NCI-H2227 (cell line): ENCODE results near the gene UQCRC2.
"Not testable (repeated sequence)": the region's sequence is repeated elsewhere in the genome, so short reads cannot be mapped to it uniquely, and the experiment has no call there.

Experiments
- DNase-seq: peaks from one replicate; lab custom pipeline; 2025; ENCODE audit not compliant: unreplicated experiment; lab: John Stamatoyannopoulos, UW

The UQCRC2 gene

DNA sequence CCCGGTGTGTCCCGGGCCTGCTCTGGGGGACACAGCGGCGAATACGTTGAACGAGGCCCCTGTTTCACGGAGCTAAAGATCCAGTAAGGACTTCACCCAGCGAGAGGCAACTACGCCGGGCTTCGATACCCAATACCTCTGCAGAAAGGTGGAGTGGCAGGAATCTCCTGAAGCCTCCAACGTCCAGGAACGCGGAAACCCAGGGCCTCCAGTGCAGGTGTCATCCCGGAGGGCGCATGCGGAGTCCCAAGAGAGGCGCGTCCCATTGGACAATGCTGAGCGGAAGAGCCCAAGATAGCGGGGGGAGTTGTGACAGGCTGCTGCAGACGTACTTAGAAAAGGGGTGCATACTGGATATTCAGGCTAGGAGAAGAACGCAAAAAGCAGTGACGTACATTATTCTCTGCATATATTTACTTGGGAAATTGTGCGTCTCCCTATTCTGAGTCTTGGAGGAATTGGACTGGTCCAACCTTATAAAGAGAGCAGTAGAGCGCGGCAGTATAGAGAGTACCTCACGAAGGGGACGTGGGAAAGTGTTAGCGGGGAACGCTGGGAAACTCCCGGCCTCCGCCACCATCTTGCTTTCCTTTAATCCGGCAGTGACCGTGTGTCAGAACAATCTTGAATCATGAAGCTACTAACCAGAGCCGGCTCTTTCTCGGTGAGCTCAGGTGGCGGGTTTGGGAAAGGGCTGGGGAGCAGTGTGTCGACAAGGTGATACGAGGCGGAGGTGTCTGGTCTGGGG is at the start of gene UQCRC2:
Gene UQCRC2, plus strand, starts transcription at position 569 of the 748 bp plus-strand sequence. Its CDS starts 63 bp downstream, at position 632.
- peak; percentile 97 for DNase-seq

DNA sequence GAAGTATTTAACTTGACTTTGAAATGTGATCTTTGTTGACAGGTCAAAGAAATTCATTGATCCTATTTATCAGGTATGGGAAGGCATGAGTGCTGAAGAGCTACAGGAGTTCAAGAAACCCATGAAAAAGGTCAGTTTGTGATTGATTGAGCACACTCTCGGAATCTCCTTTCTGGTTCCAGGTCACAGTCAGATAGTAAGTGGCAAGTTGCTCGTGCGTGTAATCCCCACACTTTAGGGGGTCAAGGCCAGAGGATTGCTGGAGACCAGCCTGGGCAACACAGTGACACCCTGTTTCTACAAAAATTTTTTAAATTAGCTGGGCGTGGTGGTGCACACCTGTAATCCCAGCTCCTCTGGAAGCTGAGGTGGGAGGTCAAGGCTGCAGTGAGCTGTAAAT is 20.5 kb upstream of the UQCRC2 start:
- not testable (repeated sequence) for DNase-seq

DNA sequence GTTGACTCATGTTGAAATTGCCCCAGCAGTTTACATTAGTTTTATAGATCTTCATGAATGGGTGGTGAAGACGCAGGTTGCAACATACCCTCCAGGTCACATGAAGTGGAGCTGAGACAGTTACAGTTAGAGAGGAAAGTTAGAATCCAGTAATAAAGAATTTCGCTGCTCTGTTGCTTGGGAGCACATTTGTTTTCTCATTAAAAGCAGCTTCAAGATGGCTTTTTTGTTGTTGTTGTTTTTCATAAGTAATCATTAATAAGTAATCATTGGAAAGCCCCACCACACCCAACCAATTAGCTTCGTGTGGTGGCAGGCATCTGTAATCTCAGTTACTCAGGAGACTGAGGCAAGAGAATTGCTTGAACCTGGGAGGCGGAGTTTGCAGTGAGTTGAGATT is 19.8 kb upstream of the UQCRC2 start:
- not testable (repeated sequence) for DNase-seq

DNA sequence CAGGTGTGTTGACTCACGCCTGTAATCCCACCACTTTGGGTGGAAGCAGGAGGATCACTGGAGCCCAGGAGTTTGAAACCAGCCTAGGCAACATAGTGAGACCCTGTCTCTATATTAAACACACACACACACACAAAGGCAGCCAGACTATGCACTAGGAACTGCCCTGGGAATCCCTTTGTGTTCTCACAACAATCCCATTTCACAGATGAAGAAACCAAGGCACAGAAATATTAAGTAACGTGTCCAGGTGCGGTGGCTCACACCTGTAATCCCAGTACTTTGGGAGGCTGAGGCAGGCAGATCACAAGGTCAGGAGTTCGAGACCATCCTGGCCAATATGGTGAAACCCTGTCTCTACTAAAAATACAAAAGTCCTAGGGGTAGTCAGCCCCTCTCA is 19.4 kb upstream of the UQCRC2 start:
- not testable (repeated sequence) for DNase-seq

DNA sequence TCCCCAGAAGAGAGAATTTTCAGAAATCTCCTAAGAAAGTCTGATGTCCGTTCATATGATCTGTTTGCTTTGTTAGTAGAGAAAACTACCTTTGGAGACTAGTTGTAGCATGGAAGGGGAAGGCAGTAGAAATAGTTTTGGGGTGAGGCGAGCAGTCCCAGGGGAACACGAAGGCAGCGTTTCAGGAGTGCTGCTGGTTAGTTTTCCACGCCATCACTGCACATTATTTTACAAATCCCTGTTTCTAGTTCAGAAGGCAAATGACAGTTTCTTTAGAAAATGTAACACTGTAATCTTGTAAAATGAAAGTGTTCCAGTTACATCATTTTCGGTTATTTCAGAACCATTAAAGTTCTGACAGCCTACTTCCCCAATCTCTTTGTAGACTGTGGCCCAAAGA is 16.9 kb upstream of the UQCRC2 start:
- not testable (repeated sequence) for DNase-seq

DNA sequence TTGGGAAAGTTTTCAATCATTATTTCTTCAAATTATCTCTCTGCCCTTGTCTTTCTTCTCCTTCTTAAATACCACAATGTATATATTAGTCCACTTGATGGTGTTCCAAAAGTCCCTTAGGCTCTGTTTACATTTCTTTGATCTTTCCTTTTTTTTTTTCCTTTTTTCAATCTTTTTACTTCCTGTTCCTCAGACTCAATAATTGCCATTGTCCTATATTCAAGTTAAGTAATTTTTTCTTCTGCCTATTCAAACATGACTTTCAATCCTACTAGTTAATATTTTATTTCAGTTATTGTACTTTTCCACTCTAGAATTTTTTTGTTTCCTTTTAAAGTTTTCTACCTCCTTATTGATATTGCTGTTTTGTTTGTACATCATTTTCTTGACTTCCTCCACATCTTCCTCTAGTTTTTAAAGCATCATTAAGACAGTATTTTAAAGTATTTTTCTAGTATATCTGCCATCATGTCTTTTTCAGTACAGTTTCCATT is 15.8 kb upstream of the UQCRC2 start:
- no peak for DNase-seq

DNA sequence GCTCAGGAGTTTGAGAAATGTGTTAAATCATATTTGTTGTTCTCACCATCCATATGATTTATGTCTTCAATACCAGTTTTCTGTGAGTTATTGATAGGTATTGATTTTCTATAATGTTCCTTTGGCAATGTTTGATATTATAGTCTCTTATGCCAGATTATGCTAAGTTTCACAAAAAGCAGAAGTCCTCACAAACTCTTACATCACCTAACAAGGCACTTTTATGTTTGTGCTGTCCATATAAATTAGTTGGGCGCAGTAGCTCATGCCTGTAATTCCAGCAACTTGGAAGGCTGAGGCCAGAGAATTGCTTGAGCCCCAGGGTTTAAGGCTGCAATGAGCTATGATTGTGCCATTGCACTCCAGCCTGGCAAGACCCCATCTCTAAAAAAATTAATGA is 12.6 kb upstream of the UQCRC2 start:
- DNase-seq = no peak

DNA sequence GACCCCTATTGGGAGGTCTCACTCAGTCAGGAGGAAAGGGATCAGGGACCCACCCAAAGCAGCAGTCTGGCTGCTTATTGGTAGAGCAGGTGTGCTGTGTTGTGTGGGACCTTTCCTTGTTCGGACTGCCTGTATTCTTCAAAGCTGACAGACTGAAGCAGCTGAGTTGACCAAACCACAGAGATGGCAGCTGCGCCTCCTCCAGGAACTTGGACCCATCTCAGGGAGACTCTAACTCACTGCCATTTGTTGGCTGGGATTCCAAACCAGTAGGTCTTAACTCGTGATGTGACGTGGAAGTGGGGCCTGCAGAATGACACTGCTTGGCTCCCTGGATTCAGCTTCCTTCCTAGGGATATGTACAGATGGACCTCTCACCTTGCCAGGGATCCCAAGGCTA is 9.6 kb upstream of the UQCRC2 start:
- DNase-seq = no peak

DNA sequence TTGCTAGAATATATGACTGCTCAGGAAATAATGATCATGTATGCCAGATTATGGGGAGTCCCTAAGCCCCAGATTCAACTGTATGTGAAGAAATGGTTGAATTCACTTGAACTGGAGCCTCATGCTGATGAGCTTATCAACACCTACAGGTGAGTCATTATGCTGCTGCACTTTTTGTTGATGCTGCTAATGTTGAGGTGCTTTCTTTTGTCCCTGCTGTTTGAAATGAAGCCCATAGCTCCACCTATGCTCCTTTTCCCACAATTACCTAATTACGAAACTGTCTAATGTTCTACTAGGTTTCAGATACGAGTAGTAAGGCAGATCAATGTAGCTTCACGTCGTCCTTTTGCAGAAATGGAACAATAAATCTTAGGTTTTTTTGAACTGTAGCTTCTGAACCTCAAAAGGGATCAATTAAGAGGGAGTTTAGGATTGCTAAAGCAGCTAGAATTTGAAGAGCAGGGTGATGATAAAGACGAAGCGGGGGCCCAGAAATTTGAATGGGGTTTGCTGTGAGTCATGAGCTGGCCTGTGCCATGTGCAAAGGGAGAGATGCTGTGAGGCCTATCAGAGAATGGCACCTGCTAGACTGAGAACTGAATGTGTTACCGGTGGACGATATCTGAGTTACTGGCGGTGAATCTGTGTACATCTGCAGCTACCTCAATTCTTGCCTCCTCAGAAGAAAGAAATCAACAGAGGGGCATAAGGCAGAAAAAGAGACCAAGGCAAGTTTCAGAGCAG is 6.1 kb upstream of the UQCRC2 start:
- no peak for DNase-seq

DNA sequence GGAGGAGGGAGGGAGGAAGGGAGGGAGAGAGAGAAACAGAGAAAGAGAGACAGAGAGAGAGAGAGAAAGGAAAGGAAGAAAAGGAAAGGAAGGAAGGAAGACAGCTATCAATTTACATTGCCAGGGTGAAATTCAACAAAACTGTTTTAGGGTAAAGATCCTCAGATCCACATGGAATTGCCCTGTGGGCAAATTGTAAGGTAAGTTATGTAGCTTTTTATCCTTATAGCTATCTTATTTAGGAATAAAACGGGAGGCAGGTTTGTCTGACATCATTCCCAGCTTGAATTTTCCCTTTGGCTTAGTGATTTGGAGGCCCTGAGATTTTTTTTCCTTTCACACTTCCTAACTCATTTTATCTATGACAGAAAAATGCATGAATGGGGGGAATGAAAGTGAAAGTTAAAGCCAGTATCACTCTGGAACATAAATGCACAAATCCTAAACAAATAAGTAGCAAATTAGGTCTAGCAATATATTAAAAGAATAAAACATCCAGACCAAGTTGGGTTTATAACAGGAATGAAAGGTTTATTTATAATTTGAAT is 3.4 kb upstream of the UQCRC2 start:
- DNase-seq = no peak

DNA sequence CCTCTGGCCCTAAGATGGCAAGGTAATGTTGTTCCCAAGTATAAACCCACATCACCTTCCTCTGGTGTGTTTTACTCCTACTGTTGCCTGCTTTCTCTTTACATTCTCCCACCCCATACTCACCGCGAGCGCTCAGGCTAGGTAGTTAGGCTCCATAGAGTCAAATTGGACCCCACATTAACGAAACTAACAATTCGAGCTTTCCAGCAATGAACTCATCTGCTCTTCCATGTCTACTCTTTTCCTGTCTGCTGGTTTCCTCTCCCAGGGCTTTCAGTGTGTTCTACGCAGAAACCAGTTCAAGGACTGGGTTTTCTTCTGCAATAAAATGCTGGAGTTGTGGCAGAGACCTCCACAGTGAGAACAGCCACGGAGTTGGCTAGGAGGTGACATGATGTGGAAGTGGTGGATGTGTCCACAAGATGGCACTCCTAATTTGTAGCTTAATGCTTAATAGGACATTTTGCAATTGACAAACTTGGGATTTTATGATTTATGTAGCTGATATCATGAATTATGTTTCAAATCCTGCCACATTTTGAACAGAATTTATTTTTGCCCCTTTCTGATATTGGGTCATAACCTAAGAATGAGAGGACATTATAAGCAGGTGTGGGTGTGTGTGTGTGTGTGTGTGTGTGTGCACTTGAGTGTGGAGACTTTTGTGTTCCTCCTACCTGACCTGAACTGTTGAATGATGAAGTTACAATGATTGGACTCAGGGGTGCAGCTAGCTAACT is 2.2 kb upstream of the UQCRC2 start:
- DNase-seq = peak; percentile 8

DNA sequence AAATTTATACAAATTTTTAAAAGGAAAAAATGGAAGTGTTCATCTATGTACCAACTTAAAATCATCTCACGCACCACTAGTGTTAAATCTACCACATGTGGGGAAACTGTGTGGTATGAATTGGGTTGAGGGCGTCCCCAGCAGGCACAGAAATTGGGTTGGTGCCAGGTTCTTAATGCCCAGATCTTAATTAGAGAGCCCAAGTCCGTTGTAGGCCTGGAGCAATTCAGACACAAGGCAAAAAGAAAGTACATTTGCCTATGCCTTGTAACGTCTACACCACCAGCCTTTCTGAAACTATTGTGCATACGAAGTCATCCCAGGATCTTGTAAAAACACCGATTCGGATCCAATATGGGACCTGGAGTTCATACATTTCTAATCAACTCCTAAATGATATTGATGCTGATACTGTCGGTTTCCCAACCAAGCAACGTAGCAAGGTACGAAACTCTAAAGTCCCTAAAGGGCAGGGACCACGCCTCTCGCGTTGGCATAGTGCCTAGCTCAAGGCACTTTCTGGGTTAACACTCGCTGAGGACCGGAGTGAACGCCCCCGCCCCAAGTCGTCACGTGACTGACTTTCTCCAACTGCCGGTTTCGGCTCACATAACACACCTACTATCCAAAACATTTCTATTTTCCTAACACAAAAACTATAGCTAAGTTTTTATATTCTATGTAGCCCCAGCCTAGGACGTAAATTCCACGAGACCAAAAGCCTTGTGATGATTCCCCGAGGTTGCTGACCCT is 945 bp upstream of the UQCRC2 start:
- DNase-seq = peak; percentile 77

DNA sequence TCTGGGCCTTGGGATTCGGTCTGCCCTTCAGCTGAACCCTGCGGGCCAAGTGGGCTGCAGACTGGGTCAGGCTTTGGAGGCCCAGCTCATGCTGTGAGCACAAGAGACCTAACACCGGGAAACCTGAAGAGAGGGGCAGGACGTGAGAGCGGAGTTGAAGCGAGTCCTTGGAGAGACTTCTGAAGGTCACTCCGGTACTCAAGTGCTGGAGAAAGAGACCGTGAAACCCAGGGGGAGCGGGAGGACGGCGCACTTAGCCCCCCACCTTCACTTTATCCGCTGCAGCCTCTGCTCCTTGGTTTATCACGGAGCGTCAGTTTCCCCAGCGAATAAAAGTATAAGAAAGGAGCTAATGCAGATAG is 361 bp downstream of the UQCRC2 start:
- DNase-seq = peak; percentile 60

DNA sequence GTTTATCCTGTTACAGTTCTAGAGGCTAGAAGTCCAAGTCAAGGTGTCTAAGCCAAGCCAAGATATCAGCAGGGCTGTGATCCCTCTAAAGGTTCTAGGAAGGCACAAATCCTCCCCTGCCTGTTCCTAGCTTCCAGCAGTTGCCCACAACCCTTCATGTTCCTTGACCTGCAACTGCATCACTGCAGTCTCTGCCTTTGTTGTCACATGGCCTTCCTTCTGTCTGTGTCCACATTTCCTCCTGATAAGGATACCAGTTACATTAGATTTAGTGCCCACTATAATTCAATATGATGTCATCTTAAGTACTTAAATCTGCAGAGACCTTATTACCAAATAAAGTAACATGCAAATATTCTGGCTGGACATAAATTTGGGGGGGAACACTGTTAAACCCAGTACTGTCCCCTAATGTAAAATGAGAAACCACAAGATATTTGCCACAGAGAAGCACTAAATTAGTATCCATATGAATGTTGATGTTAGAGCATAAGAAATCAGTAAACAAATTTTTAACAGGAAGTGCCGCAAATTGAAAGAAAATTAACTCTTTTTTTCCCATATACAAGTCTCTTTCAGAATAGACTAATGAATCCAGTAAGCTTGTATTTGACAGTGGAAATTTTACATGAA is 4.7 kb downstream of the UQCRC2 start:
- no peak for DNase-seq

DNA sequence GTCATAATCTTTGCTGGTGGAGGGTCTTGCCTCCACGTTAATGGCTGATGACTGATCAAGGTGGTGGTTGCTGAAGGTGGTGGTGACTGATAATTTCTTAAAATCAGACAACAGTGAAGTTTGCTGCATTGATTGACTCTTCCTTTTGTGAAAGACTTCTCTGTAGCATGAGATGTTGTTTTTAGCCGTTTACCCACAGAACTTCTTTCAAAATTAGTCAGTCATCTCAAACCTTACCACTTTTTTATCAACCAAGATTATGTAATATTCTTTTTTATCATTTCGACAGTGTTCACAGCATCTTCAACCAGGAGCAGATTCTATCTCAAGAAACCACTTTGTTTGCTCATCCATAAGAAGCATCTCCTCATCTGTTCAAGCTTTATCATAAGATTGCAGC is 5.9 kb downstream of the UQCRC2 start:
- DNase-seq = no peak

DNA sequence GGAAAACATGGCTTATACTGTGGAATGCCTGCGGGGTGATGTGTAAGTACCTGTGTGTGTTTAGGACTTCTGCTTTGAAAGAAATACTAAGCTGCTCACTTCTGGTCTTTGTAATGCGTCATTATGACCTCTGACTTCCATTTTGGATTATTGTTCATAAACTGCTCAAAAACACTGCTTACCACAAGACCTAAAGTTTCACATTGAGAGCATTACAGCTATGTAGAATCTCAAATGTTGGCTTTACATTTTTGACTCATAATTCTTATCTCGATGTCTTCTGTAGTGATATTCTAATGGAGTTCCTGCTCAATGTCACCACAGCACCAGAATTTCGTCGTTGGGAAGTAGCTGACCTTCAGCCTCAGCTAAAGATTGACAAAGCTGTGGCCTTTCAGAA is 9.3 kb downstream of the UQCRC2 start:
- no peak for DNase-seq

DNA sequence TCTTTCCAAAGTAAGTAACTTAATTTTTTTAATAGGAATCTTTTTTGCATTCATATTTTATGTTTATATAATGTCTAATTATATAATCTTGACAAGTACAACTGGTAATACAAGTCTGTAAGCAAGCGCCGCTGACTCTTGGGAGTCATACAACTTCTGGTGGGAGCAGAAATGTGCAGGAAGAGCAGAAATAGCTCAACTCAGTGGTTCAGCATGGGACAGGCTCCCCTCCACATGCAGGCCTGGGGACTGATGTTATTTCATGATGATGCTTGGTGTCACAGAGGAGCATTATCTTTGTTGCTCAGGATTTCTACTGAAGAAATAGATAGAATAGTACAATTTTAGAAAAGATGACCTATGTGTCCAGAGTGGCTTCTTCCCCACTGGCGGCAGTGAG is 10.7 kb downstream of the UQCRC2 start:
- DNase-seq = no peak

DNA sequence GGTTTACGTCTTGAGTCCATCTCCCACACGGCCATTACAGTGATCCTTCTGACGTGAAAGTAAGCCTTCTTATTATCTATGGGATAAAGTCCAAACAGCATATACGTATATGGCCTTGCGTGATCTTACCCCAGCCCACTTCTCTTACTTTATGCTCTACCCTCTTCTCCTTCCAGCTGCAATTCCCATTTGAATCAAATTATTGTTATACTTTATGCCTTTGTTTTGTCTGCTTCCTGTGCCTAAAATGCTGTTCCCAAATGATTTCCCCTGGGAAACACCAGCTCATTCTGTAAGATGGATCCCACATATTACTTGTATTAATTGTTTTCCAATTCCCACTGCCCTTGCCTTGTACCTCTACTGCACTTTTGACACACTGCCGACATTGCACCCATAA is 11.2 kb downstream of the UQCRC2 start:
- DNase-seq = no peak

DNA sequence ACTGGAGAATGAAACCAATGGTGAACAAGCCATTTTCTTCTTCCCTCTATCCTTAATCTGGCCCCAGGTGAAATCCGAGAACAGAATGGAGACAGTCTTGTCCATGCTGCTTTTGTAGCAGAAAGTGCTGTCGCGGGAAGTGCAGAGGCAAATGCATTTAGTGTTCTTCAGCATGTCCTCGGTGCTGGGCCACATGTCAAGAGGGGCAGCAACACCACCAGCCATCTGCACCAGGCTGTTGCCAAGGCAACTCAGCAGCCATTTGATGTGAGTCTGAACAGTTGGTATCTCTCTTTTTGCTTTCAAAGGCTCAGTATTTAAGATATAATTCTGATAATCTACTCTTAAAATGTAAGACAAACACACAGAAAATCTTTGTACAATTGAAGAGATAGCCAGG is 18.7 kb downstream of the UQCRC2 start:
- no peak for DNase-seq

DNA sequence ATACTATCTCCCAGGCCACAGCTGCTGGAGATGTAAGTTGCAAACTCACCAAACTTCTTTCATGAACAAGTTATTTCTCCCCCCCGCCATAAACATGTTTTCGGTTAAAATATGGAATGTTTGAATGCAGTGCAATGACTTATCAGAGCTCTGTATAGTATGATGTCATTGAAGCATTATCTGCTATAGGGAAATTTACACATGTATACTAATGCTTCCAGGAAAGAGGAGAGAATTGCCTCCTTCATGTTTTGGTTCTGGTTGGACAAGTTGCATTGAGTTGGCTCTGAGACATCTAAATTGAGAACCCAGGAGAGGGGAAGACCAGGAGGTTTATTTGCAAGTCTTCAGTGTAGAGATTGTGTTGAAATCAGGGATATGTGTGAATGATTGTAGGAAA is 20.8 kb downstream of the UQCRC2 start:
- DNase-seq = no peak
